Activated CD4-positive, CD25-positive, alpha-beta regulatory T cell (primary cell): ENCODE results near the gene VIPR2.

Experiments used
- DNase-seq, 4 experiments: peaks; one replicate each; lab custom pipeline; 2025; lab: John Stamatoyannopoulos, UW

VIPR2 gene

DNA sequence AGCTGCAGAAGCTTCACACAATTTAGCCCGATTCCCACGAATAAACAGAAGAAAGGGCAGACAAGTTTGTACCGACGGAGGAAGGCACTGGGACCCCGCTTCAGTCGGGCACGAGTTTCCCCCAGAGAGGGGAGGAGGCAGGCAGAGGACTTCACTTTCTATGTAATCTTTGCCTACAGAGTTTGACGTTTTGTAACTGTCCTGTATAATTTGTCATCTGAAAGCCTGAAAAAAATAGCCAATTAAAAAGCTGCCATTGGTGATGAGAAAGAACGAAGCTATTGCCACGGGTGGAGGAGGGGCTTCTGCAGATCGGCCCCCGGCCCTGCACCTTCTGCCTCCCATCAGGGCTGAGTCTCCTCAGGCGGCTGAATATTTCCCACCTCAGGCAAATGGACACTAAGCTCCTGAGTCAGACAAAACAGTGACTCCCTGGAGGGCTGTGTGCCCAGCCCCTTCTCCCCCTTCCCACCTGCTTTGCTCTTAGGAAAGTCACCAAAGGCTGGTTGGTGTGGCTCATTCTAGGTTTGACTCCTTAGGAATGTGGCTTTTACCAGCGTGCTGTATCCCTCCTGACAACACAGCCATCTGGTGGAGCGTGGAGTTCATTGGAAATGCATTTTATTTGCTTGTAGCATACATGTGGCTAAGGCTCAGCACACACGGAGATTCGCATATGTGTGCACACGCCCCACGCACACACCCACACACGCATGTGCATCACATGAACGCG lies 117.4 kb downstream of the VIPR2 start:
- DNase-seq = no peak

DNA sequence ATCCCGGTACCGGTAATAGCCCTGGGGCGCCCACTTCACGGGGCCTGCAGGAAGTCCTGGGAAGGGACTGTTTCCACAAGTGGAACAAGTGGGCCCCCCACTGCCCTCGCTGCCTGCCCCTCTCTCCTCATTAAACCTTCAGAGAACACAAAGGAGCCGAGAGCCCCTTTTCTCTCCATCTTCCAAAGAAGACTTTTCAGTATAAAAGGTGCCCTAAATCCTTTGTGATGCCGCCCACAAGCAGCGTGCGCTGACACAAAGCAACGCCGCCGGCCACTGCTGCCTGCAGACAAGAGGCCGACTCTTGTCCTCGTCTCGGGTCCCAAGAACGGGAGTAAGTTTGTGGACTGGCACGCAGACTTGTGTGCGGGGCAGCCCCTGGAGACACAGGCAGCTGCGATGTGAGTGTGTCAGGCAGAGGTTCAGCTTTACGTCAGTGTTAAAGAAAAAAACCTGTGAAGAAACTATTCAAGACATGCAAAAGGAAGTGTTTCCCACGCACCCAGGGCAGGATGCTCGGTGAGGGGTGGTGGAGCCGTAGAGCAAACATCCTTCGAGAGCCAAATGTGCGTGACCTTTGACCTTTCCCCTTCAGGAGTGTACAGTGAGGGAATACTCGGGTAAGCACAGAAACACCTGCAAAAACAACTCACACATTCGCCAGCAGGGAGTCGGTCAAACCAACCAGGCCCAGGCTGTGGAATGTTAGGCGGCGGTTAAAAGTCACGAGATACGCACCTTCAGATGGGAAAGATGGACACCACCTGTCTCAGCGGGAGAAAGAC lies 118.2 kb downstream of the VIPR2 start:
- DNase-seq = no peak

DNA sequence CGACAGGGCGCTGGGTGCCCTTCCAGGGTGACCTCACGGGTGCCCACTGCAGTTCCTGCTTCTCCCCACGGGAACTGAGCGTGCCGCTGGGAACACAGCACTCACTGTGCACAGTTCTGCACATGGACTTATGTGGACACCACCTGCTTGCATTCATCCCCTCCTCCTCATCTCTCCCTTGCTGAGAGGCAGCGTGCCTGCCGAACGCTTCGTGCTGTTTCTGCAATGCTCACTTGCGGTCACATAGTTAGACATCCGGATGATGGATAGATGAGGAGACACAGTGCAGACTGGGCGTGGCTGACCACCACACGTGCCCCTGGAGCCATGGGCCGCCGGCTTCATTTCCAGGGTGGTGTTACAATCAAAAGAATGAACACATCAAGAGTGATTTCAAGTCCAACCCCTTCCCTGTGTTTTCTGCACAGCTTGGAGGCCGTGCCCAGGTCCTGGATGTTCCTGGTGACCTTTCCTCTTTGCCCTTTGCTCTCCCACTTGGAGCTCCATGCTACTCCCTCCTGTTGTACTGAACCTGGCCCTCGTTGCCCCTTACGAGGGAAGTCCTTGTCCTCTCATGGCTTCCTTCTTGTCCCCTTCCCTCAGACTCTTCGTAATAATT lies 119.4 kb downstream of the VIPR2 start:
- DNase-seq = no peak

DNA sequence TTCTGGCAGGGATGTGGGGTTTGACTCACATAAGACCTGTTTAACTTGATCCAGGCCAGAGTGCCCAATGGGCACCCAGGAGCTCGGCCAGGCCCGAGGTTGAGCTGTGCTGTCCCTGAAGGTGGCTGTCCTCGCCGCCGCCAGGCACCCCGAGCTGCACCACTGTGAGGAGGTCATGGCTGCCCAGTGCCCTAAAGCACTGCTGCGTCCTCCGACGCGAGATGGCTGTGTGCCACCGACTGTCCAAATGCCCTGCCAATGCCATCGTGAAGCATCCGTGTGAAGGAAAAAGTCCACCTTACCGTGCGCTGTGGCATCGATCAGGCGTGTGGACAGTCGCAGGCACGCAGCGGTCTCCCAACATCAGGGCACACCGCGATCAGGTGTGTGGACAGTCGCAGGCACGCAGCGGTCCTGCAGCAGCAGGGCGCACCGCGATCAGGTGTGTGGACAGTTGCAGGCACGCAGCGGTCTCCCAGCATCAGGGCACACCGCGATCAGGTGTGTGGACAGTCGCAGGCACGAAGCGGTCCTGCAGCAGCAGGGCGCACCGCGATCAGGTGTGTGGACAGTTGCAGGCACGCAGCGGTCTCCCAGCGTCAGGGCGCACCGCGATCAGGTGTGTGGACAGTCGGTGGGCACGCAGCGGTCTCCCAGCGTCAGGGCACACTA lies 120.3 kb downstream of the VIPR2 start:
- no peak for DNase-seq

DNA sequence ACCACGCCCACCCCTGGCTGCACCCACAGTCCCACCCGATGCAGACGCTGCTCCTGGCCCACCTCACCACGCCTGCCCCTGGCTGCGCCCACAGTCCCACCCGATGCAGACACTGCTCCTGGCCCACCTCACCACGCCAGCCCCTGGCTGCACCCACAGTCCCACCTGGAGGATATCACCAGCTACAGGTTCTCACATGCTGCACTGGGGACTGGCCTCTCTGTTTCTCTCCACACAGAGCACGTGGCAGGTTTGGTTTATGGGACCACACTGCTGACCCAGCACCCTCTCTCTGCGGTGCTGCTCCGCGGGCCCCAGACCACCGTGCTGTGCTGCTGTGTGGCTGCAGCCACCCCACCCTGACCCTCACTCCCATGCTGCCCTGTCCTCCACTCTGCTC lies 120.9 kb downstream of the VIPR2 start:
- no peak for DNase-seq

DNA sequence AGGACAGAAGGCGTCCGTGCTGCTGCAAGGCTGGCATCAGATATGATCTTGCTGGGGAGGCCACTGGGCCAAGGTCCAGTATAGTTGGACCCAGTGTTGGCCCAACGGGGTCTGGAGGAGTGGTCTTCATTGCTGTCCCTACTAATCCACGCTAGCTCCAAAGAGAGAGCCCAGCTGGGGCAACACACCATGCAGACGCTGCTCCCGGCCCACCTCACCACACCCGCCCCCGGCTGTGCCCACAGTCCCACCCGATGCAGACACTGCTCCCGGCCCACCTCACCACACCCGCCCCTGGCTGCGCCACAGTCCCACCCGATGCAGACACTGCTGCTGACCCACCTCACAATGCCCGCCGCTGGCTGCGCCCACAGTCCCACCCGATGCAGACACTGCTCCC lies 121.5 kb downstream of the VIPR2 start:
- no peak for DNase-seq

DNA sequence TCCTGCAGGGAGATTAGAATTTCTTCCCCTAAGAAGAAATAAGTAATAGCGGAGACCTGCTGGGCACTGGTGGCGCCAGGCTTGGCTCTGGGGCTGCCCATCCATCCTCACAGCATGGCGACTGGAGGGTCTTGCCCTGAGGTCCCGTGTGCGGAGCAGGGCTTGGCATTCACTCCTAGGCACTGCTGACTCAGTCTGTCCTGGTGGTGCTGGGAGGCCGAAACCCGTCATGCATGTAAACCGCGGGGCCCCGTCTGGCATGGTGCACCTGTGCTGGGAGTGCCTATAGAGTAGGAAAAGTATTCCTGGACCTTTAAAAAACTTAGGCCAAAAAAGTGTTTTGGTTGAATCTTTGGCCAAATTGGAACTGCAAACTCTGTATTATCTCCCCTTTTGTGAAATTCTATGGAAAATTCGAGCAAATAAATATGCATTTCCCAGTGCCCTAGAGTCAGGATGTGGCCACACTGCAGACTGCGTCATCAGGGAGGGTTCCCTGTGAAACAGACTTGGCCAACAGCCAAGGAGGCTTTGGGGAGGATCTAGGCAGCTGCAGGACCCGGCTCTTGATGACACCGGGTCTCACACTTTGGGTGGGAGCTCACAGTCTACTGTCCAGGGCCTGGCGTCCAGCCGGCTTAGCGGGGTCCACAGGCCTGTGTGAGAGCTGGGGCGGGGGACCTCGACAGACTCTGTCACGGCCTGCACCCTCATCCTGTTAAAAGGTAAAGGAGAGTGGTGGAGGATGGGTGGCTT lies 122.3 kb downstream of the VIPR2 start:
- no peak for DNase-seq

DNA sequence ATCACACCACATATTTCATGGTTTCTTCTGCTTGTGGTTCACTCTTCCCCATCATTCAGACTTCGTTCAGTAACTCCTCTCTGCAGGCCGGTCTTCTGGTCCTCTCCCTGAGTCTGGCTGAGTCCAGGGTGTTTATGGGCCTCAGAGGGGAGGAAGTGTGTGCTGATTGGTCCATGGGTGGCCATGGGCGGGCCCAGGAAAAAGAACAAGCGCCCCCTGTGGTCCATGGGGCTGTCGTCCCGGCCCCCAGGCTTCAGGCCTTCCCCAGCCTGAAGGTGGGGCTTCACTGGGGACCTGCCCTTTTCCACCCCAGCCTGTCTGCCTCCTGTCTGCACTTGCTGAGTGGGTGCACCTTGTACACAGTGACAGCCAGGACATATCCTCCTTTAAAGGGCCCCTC lies 123.7 kb downstream of the VIPR2 start:
- no peak for DNase-seq

DNA sequence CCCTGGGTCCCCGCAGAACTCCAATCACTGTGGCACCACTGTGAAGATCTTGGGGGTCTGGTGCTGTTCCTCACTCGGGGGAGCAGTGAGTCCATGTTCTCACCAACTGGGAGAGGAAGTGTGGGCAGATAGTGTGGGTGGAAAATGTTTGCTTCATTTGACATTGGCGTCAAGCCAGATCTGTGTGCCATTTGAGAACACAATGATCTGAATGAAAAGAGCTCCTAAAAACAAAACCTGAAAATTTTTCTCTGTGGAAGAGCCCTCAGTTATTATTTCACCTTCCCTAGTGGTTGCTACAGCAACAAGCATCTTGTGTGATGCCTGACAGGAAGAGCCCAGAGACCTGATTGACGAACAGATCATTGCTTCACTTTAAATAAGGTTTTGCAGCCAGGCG lies 125.6 kb downstream of the VIPR2 start:
- no peak for DNase-seq

DNA sequence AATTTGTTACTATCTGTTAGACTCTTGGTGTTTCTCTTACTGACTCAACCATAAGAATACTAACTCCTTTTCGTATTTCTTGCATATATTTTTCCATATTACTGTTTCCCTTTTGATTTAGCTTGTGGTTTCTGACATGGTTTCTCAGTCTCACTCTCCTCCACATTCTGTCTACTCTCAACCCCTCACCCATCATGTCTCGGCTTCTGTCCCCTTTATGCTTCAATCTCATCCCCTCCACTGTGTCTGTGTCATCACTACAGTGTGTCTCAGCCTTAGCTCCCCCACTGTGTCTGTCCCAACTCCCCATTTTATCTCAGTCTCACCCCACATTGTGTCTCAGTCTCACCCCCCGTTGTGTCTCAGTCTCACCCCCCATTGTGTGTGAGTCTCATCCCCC lies 126.9 kb downstream of the VIPR2 start:
- no peak for DNase-seq

DNA sequence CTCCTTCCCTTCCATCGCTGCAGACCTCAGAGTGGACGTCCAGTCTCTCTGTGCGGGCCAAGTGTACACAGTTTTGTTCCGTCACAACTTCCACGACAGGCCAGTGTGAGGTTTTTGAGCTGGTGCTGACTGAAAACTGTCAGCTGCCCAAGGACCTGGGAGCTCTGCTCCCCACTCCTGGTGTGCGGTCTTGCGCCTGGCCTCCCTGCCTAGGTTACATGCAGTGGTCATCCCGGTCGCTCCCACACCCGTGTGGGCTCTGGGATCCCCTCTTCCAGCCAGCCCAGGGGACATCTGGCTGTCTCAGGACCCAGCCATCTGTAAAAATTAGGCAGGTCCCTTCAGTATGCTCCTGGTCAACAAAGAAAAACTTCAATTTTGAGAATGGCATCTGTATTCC lies 127.5 kb downstream of the VIPR2 start:
- DNase-seq = no peak

DNA sequence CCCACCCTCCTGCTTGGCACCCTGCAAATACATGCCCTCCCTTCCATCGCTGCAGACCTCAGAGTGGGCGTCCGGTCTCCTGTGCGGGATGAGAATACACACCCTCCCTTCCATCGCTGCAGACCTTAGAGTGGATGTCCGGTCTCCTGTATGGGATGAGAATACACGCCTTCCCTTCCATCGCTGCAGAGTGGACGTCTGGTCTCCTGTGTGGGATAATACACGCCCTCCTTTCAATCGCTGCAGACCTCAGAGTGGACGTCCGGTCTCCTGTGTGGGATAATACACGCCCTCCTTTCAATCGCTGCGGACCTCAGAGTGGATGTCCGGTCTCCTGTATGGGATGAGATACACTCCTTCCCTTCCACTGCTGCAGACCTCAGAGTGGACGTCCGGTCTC lies 128.1 kb downstream of the VIPR2 start:
- DNase-seq = no peak

DNA sequence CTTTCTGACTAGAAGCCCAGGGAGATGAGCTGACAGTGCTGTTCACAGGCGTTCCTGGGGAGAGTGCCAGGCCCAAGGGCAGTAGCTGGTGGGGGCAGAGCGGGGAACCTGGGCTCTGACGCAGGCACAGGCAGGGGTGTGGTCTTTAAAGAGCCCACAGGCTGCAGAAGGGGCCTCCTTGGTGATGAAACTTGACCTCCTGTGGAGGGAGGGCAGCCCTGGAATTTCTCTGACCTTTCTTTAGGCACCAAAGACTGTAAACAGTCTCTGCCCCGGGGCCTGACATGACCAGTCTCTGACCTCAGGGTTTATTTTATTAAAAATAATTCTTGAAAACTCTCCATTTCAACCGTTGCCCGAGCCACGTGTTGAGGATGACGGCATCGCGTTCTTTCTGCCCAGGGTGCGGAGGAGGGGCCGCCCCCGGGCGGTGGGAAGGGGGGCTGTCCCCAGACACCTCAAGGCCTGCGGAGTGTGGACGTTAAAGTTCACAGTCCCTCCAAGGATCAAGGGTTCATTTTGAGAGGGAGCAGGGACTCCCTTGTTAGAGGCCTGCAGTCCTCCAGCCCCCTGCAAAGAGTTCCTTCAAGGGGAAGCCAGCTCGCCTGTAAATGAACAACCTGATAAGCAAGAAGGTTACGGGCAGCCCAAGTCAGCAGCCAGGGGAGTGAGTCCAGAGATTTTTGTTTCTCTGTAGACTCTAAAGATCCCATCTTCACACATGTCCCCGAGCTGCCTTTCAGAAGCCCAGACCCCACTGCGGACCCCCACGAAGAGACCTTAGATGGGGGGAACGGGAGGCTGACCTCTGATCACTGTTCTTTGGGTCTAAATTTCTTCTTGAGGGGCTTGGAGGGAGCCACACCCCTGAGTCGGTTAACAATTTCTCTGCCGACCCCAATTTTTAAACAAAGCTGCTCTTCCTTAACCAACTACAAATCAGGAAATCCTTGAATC lies 128.9 kb downstream of the VIPR2 start:
- DNase-seq = no peak

DNA sequence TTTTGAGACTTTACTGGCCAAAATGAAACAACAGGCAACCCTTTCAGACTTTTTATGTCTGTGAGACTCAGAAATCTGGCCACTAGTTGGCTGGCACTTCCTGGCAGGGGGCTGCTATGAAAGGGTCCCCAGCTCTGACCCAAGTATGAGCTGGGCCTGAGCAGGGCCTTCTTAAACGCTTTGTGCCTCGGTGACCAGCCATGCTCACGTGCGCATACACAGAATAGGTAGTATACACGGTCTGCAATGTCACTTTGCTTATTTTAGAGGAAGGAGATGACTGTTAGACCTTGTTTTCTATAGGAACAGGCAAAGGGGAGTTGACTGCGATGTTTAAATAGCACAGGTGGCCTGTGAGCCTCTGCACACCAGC lies 129.6 kb downstream of the VIPR2 start:
- no peak for DNase-seq

DNA sequence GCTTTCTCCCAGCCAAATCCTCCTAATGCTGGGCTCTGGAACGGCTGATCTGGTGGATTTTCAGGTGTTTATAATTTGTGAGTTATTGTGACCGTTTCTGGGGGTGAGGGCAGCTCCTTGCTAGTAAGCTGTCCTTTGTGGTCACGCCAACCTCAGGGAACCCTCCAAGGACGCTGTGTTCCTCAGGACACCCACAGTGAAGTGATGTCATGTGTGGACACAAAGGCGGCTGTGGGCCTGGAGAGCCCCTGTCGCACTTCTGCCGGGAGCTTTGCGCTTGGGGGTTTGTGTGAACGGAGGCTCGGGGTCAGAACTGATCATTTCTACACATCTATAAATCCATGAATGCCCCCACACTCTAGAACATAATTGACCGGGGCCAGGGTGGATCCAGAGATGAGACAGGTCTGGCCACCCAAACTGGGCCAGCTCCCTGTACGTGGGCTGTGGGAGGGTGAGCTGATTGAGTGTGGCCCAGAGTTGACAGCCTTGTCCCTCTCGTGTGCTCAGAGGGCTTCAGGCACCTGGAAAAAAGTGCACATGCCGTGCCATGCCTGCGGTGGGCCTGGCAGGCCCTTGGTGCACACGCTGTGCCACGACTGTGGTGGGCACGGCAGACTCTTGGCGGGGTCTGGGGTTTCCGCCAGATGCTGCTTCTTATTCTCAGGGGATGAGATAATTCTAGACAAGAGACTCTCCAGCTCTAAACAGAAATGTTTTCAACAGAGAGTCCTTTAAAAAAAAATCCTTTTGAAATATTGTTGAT lies 130.2 kb downstream of the VIPR2 start:
- no peak for DNase-seq

DNA sequence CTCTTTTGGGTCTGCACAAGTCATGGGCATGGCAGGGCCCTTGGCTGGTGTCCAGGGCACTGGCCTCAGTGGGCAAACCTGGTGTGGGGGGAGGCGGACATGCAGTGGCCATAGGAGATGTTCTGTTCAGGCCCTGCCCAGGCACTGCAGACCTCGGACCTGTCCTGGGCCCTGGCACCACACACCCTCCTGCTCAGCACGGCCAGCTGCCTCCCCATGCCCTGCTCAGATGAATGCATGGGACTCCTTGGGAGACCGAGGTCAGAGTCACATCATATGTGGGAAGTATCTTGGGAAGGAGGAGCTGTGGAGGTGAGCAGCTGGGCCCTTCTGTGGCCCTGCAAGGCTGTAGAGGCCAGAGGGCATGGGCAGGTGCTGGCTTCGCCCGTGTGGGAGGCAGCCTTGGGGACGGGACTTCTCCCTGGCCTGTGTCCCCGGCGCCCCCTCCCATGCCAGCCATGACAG lies 130.8 kb downstream of the VIPR2 start:
- no peak for DNase-seq

DNA sequence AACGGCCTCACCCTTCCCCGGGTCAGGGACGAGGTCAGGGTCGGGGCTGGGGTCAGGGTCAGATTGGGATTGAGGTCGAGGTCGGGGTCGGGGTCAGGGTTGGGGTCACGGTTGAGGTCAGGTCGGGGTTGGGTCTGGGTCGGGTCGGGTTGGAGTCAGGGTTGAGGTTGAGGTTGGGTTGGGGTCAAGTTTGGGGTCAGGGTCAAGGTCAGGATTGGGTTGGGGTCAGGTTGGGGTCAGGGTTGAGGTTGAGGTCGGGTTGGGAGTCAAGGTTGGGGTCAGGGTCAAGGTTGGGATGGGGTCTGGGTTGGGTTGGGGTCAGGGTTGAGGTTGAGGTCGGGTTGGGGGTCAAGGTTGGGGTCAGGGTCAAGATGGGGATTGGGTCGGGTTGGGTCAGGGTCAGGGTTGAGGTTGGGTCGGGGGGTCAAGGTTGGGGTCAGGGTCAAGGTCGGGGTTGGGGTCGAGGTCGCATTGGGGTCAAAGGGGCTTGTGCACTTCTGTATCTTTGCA lies 131.4 kb downstream of the VIPR2 start:
- no peak for DNase-seq

DNA sequence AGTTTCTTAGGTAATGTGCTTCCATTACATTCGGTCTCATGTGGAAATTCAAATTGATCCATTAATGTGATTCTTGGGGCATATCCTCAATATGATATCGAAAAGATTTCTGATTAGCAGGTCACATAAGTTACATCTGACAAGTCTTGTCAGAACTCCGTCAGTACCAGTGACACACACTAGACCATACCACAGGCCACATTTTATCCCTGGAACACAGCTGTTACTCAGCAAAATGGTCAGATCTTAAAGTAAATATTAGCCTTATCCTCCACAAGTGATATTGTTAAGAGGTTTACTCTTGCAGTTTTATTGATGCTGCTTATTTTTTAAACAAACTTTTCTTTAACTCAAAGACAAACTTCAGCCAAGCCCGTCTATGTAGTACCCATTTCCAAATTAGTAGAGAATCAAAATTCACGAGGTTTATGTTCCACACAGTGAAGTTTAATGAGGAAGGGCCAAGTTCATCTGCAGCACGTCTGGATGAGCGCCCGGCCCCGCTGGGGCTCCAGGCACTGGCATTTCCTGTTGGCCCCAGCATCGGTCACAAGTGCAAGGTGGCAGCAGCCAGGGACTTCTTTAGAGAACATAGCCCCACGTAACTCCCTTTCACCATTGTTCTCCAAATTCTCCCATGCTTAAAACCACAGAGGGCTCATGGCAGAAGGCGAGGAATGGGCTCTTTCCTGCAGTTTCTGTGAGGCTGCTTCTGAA lies 132.2 kb downstream of the VIPR2 start:
- DNase-seq = no peak

DNA sequence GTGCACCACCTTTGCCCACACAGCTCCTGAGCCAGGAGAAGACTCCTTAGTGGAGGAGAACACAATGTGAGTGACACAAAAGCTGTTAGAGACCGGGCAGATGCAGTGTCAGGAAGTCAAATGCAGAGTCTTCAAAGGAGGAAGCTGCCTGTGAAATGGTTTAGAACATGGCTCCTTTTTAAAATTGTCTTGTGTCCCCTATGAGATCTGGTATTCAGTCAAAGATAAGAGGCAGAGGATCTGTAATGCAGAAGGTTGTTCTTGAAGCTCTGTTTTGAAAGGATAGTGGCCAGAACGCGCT lies 133.0 kb downstream of the VIPR2 start:
- DNase-seq = no peak
